ENCODE data around the gene SEMA4D.
A peak's percentile ranks its signal among the peaks of the same experiment; 100 is the strongest.

The SEMA4D gene

GRCh38 chr9:89364666-89365531 is 133.0 kb downstream of the SEMA4D start:
- no peak for ATAC-seq

DNA sequence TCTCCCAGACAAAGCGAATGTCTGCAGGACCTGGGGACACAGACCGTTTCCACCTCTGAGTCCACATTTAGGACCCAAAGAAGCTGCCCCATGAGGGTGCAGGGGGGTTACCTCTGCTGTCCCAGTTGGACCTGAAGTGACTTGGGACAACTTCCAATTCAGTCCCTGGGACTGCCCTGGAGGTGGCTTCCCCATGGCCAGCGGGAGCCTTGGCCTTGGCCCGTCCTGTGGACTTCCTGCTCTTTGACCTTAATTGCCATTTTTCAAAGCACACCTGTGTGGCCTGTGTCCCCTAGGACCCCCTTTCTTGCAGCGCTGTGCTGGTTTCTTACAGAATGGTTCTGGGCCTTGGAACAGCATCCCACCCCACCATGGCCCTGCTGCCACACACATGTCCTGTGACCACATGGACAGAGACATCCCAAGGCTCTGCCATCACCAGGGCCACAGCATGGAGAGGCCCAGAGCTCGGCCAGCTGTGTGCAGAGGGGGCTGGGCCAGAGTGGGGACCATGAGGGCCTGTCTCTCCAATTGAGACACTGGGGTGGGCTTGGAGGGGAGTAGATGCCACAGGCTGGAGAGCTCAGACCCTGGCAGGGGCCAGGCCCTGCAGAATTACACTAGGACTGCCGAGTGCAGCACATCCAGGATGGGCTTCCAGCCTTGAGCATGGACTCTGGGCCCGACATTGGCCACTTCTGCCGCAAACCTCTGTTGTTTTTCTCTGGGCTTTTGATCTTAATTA is 133.8 kb downstream of the SEMA4D start:
- ATAC-seq, result no peak

DNA sequence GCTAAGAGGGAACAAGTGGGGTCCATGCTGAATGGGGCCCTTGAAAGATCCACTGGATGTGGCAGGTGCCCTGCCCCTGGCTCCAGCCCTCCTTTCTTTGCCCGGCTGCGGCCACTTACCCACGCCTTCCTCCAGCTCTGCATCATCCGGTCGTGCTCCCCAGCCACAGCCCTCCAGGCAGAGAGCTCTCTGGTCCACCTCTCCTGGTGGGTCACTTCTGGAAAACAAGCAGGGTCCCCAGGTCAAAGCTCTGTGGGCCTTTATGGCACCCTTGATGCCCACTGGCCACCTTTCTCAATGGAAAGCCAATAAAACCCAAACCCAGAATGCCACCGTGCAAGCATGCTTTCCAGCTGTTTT is 134.6 kb downstream of the SEMA4D start:
- ATAC-seq, result no peak

GRCh38 chr9:89362647-89363310 is 135.1 kb downstream of the SEMA4D start:
- no peak for ATAC-seq

DNA sequence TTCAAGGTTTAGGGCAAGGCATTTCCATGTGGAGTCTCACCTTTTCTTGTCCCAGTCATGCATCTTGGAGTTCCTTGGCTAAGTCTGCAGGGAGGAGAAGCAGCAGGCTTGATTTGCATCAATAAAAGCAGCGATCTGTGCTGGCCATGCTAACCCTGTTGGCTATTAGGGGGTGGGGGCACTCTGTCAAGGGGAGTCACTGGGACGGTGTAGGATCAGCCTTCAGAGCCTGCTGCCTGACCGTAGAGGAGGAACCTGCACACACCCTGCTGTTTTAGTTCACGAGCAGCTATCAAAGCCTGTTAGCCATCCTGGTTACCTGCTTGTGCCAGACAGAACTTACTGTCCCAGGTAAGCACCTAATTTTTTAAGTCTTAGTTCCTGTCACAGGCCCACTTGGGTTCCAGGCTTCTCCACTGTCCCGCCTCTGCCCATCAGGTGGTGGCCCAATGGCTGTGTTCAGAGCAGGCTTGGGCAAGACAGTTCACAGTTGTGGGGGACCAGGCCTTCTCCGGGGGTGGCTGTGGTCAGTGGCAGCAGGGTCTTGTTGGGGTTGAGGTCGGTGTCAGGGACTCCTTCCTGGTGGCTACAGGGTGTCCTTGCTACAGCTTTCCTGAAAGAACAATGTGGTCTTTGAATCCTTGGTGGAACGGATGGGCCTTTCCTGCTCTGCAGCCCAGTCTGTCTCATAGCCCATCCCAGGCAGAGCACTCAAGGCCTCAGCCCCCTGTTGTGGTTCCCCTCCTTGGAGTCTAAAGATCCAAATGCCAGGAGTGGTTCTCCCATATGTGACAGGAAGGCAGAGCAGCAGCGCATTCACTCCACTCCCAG is 135.9 kb downstream of the SEMA4D start:
- ATAC-seq, result no peak

GRCh38 chr9:89361031-89361430 is 136.9 kb downstream of the SEMA4D start:
- ATAC-seq, result no peak

DNA sequence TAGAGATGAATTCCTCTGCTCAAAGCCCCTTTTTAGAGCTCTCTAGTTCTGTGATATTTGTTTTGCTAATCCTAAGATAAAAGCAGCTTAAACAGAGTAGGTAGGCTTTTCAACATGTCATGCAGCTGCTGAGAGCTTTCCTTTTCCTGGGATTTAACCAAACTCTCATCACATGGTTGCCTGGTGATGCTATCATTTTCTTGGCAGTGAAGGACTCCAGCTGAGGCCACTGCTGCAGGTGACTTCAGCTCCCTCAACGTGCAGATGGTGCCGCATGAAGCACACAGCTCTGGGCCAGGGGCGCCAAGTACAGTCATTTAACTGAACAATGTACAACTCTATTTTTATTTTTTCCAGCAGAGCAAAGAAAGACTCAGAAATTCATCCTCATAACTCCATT is 137.4 kb downstream of the SEMA4D start:
- ATAC-seq, result no peak

- peak in 1 of 2 donors; percentile 27 for ATAC-seq
Measured at GRCh38 chr9:89359751-89360261, 138.1 kb downstream of the SEMA4D start.

- no peak for ATAC-seq
Measured at GRCh38 chr9:89358985-89359384, 138.9 kb downstream of the SEMA4D start.

DNA sequence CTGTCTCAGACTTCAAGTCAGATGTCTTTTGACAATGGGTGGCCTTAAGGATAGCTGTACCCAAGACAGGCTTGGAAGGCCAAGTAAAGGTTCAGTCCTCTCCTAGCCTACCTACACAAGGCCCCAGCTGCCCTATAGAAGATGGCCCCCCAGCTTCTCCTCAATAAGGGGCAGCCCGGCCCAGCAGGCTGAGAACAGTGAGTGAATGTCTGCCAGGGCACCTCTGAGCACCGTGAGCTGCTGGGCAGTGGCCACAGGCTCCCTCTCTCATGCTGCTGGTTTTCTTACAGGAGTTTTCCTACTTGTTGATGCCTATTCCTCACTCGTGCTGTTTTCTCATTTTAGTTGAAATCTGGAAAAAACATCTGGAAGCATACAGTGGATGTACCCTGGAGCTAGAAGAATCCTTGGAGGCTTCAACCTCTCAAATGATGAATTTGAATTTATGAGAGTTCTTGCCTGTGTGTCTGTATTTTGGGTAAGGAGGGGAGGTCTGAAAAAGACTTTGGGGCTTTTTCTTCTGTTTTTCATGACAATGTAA is 139.5 kb downstream of the SEMA4D start:
- no peak for ATAC-seq

- ATAC-seq, result no peak
Measured at GRCh38 chr9:89357331-89358197, 140.3 kb downstream of the SEMA4D start.

DNA sequence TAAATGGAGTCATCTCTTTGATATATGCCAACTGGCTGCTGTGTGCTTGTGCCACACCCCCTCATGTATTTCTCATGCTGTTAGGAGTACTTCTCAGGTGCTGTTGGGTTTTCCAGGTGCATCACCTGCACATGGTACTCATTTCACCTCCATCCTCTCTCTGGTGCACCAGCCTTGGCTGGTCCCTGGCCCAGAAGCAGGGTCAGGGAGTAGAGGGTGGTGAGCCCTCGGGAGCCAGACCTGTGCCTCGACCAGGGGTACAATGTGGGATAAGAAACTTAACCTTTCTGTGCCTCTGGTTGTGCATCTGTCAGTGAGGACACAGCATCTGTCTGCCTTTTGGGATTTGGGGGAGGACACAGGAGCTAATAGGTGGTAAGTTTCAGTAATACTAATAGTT is 141.1 kb downstream of the SEMA4D start:
- ATAC-seq, result no peak

DNA sequence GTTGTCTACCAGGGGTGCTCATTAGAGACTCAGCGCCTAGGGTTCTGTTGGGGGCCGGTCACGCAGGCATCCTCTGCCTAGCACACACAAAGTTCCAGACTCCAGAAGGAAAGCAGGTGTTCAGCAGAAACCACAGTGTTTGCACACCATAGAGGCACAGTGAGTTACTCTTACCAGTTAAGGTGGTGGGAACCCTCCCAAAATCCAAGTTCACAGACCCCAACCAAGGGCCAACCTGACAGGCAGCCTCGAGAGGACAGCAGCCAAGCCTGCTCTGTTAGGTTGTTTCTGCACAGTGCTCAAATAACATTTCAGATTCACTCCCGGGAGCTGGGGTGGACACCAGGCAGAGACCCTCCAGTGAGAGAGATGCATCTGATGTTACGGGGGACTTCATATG is 143.4 kb downstream of the SEMA4D start:
- ATAC-seq, result no peak

- no peak for ATAC-seq
Measured at GRCh38 chr9:89353989-89354388, 143.9 kb downstream of the SEMA4D start.

GRCh38 chr9:89352874-89353649 is 144.9 kb downstream of the SEMA4D start:
- no peak for ATAC-seq

- ATAC-seq, result no peak
Measured at GRCh38 chr9:89352451-89352850, 145.5 kb downstream of the SEMA4D start.

GRCh38 chr9:89351584-89352300 is 146.2 kb downstream of the SEMA4D start:
- ATAC-seq, result no peak

- ATAC-seq, result no peak
Measured at GRCh38 chr9:89350988-89351557, 146.8 kb downstream of the SEMA4D start.

DNA sequence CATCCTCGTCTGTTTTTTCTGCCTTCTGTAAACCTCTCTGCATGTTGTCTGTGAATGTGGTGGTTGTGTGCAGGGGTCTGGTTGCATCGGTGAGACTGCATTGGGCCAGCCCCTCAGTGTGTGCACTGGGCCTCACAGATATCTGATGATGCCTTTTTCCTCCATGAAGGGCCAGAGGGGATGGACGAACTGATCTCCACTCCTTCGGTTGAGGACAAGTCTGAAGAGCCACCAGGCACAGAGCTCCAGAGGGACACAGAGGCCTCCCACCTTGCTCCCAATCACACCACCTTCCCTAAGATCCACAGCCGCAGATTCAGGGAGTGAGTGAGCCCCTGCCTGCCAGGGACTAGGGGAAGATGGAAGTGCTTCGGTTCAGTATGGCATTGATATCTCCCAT is 148.3 kb downstream of the SEMA4D start:
- ATAC-seq, result no peak
